ENCODE measurements around the gene HOXD8.
A peak's percentile ranks its signal among the peaks of the same experiment; 100 is the strongest.

GRCh38 chr2:176085861-176086771 lies 43.4 kb upstream of the HOXD8 start:
- TF ChIP-seq CTCF (tag by site-specific recombination; IDR thresholded peaks at IDR 0.05), result peak; percentile 94
- no peak for TF ChIP-seq ATF2 (tag by site-specific recombination; IDR thresholded peaks at IDR 0.05; ENCODE audit: low read depth)
- TF ChIP-seq ZNF175 (tag by site-specific recombination; IDR thresholded peaks at IDR 0.05), result no peak
- TF ChIP-seq ZBTB26 (tag by site-specific recombination; optimal IDR thresholded peaks at IDR 0.05), result no peak
- no peak for TF ChIP-seq ZNF776 (tag by site-specific recombination; IDR thresholded peaks at IDR 0.05; ENCODE audit: borderline replicate concordance)
- TF ChIP-seq ZNF473 (tag by site-specific recombination; IDR thresholded peaks at IDR 0.05), result no peak
- TF ChIP-seq TSHZ1 (tag by site-specific recombination; IDR thresholded peaks at IDR 0.05; ENCODE audit: borderline replicate concordance), result no peak
